Measurements from ENCODE around the gene PPIE.
"Not testable (repeated sequence)": the region's sequence is repeated elsewhere in the genome, so short reads cannot be mapped to it uniquely, and the experiment has no call there.

The PPIE gene

GRCh38 chr1:39776400-39776713, 37.7 kb downstream of the PPIE start:
- no peak for TF ChIP-seq POLR2A (IDR thresholded peaks at IDR 0.05; ENCODE audit: low read length)
- TF ChIP-seq GATA1 (IDR thresholded peaks at IDR 0.05; ENCODE audit: low read depth, low read length): no peak
- no peak for DNase-seq

GRCh38 chr1:39776886-39777285, 38.2 kb downstream of the PPIE start:
- TF ChIP-seq GATA1 (IDR thresholded peaks at IDR 0.05; ENCODE audit: low read depth, low read length) (no peak), POLR2A (IDR thresholded peaks at IDR 0.05; ENCODE audit: low read length) (no peak)
- no peak for DNase-seq

GRCh38 chr1:39777306-39777705, 38.6 kb downstream of the PPIE start:
- TF ChIP-seq GATA1 (IDR thresholded peaks at IDR 0.05; ENCODE audit: low read depth, low read length) (no peak), POLR2A (IDR thresholded peaks at IDR 0.05; ENCODE audit: low read length) (no peak)
- no peak for DNase-seq

- DNase-seq: not testable (repeated sequence)
Observed at GRCh38 chr1:39777896-39778295, 39.2 kb downstream of the PPIE start.

GRCh38 chr1:39778463-39779099, 39.9 kb downstream of the PPIE start:
- not testable (repeated sequence) for DNase-seq

- TF ChIP-seq POLR2A (IDR thresholded peaks at IDR 0.05; ENCODE audit: low read length) (no peak), GATA1 (IDR thresholded peaks at IDR 0.05; ENCODE audit: low read depth, low read length) (no peak)
- DNase-seq: no peak
Observed at GRCh38 chr1:39779137-39779536, 40.5 kb downstream of the PPIE start.

GRCh38 chr1:39779821-39780220, 41.1 kb downstream of the PPIE start:
- TF ChIP-seq GATA1 (IDR thresholded peaks at IDR 0.05; ENCODE audit: low read depth, low read length): no peak
- TF ChIP-seq POLR2A (IDR thresholded peaks at IDR 0.05; ENCODE audit: low read length): no peak
- no peak for DNase-seq

GRCh38 chr1:39781349-39781715, 42.6 kb downstream of the PPIE start:
- TF ChIP-seq POLR2A (IDR thresholded peaks at IDR 0.05; ENCODE audit: low read length) (no peak), GATA1 (IDR thresholded peaks at IDR 0.05; ENCODE audit: low read depth, low read length) (no peak)
- DNase-seq: no peak

GRCh38 chr1:39782103-39782502, 43.4 kb downstream of the PPIE start:
- no peak for TF ChIP-seq POLR2A (IDR thresholded peaks at IDR 0.05; ENCODE audit: low read length)
- TF ChIP-seq GATA1 (IDR thresholded peaks at IDR 0.05; ENCODE audit: low read depth, low read length): no peak
- no peak for DNase-seq

- DNase-seq: not testable (repeated sequence)
Observed at GRCh38 chr1:39782685-39783084, 44.0 kb downstream of the PPIE start.

GRCh38 chr1:39786303-39787107, 47.8 kb downstream of the PPIE start:
- not testable (repeated sequence) for DNase-seq

GRCh38 chr1:39787108-39787375, 48.4 kb downstream of the PPIE start:
- not testable (repeated sequence) for DNase-seq

- no peak for DNase-seq
Observed at GRCh38 chr1:39787468-39787867, 48.8 kb downstream of the PPIE start.

GRCh38 chr1:39787964-39788363, 49.3 kb downstream of the PPIE start:
- DNase-seq: not testable (repeated sequence)

More at GRCh38 chr1:39787468-39787867, 48.8 kb downstream of the PPIE start:
- TF ChIP-seq GATA1 (IDR thresholded peaks at IDR 0.05; ENCODE audit: low read depth, low read length): no peak
- TF ChIP-seq POLR2A (IDR thresholded peaks at IDR 0.05; ENCODE audit: low read length): no peak

- TF ChIP-seq GATA1 (IDR thresholded peaks at IDR 0.05; ENCODE audit: low read depth, low read length): no peak
- no peak for TF ChIP-seq POLR2A (IDR thresholded peaks at IDR 0.05; ENCODE audit: low read length)
- no peak for DNase-seq
Observed at GRCh38 chr1:39788426-39788757, 49.7 kb downstream of the PPIE start.

- TF ChIP-seq POLR2A (IDR thresholded peaks at IDR 0.05; ENCODE audit: low read length): no peak
- no peak for TF ChIP-seq GATA1 (IDR thresholded peaks at IDR 0.05; ENCODE audit: low read depth, low read length)
- DNase-seq: peak; percentile 76 to 77
Observed at GRCh38 chr1:39788758-39789570, 50.3 kb downstream of the PPIE start, which contains the start of gene BMP8B. TSS of gene BMP8B (minus strand) at chr1:39788865. CDS start at chr1:39788485, 380 bp downstream.
